Measurements from ENCODE around the gene ACAP3. TPM values are rescaled to one million over a fixed set of nuclear protein-coding genes. Genes with fewer than 3 reads are reported as not detected.

ACAP3 gene
- total RNA-seq, 4 donors from 2014 or later, result 18.4 to 31.9 (median 25.8) TPM

- DNase-seq (no peak), ATAC-seq (no peak)
- no peaks in the 10 kb centered on the region for H3K9me3 ChIP-seq
- peaks cover 13 to 37% (median 28%) of the 10 kb centered on the region in 3 donors for H3K27me3 ChIP-seq
- H3K4me3 ChIP-seq, result peak overlapping the region in 1 of 4 donors; percentile 20
- H3K27ac ChIP-seq, result peak overlapping the region; percentile 2 to 80 (median 48)
- no peak for TF ChIP-seq POLR2A (IDR thresholded peaks at IDR 0.05)
- no peak for TF ChIP-seq CTCF (IDR thresholded peaks at IDR 0.05 in 4 of 5, conservative IDR thresholded peaks at IDR 0.05 in 1 of 5)
- H3K4me1 ChIP-seq, result peaks cover 13 to 43% of the 10 kb centered on the region in 2 donors
- in situ Hi-C loops (cut with MboI; ENCODE audit: low sequenced_read_pairs in 4 of 4) (no loop called here), intact Hi-C loops (cut with DNase I; ENCODE audit: low total_unique reads) (no loop called here)
- H3K36me3 ChIP-seq, result no peaks in the 10 kb centered on the region
These were observed 47.7 kb upstream of the ACAP3 start for GRCh38 chr1:1355416-1355815.

GRCh38 chr1:1354271-1355247 is 46.8 kb upstream of the ACAP3 start:
- Histone ChIP-seq H3K27me3 (peaks cover 8 to 33% (median 28%) of the 10 kb centered on the region in 3 donors), H3K4me3 (no peak overlapping the region), H3K4me1 (peaks cover 13 to 38% of the 10 kb centered on the region in 2 donors), H3K27ac (peak overlapping the region in 2 of 4 donors; percentile 9 to 28), H3K36me3 (no peaks in the 10 kb centered on the region), H3K9me3 (no peaks in the 10 kb centered on the region)
- in situ Hi-C loops (cut with MboI; ENCODE audit: low sequenced_read_pairs in 4 of 4) (no loop called here), intact Hi-C loops (cut with DNase I; ENCODE audit: low total_unique reads) (loop anchor here (1.0 kb wide), 1 partner anchor 18 kb away; no protein-coding TSS in a partner anchor)
- peak in 1 of 2 donors; percentile 12 for DNase-seq
- ATAC-seq, result no peak
- TF ChIP-seq CTCF (IDR thresholded peaks at IDR 0.05 in 4 of 5, conservative IDR thresholded peaks at IDR 0.05 in 1 of 5), result no peak
- TF ChIP-seq POLR2A (IDR thresholded peaks at IDR 0.05), result no peak

- in situ Hi-C loops (cut with MboI; ENCODE audit: low sequenced_read_pairs in 4 of 4), result no loop called here
- ATAC-seq (no peak), DNase-seq (peak in 1 of 2 donors; percentile 17)
- H3K27me3 ChIP-seq, result peaks cover 0 to 25% (median 25%) of the 10 kb centered on the region in 3 donors
- H3K9me3 ChIP-seq, result no peaks in the 10 kb centered on the region
- no peaks in the 10 kb centered on the region for H3K36me3 ChIP-seq
- H3K4me1 ChIP-seq, result peaks cover 13 to 32% of the 10 kb centered on the region in 2 donors
- no peak overlapping the region for H3K4me3 ChIP-seq
- TF ChIP-seq POLR2A (IDR thresholded peaks at IDR 0.05), result no peak
- no peak for TF ChIP-seq CTCF (IDR thresholded peaks at IDR 0.05 in 4 of 5, conservative IDR thresholded peaks at IDR 0.05 in 1 of 5)
- intact Hi-C loops (cut with DNase I; ENCODE audit: low total_unique reads), result loop anchor here (1.0 kb wide), 1 partner anchor 19 kb away; no protein-coding TSS in a partner anchor
- peak overlapping the region; percentile 11 to 67 (median 46) for H3K27ac ChIP-seq
These were observed 45.8 kb upstream of the ACAP3 start for GRCh38 chr1:1353389-1354151.

- TF ChIP-seq CTCF (IDR thresholded peaks at IDR 0.05 in 4 of 5, conservative IDR thresholded peaks at IDR 0.05 in 1 of 5), result no peak
- no peak overlapping the region for H3K4me3 ChIP-seq
- DNase-seq, result no peak
These were observed 45.2 kb upstream of the ACAP3 start for GRCh38 chr1:1352786-1353388.

More at GRCh38 chr1:1352786-1353388, 45.2 kb upstream of the ACAP3 start:
- no peaks in the 10 kb centered on the region for H3K36me3 ChIP-seq
- in situ Hi-C loops (cut with MboI; ENCODE audit: low sequenced_read_pairs in 4 of 4), result no loop called here
- intact Hi-C loops (cut with DNase I; ENCODE audit: low total_unique reads), result no loop called here
- H3K4me1 ChIP-seq, result peaks cover 16 to 35% of the 10 kb centered on the region in 2 donors
- H3K9me3 ChIP-seq, result no peaks in the 10 kb centered on the region
- no peak for ATAC-seq
- H3K27ac ChIP-seq, result peak overlapping the region; percentile 11 to 67 (median 46)
- H3K27me3 ChIP-seq, result peaks cover 0 to 19% (median 18%) of the 10 kb centered on the region in 3 donors

All from gastrocnemius medialis (tissue), 4 donors.